Left colon (tissue), 2 donors: ENCODE measurements around the gene IDS. TPM values are rescaled to one million over a fixed set of nuclear protein-coding genes. Genes with fewer than 3 reads are reported as not detected.

ENCODE experiments used
- total RNA-seq, 2 donors: library from RNA; stranded (reverse); fragmentation: NEBNext Ultra II Directional; extraction: Animal tissue kit (Norgen Biotek cat#: 25700); gene quantifications; one replicate each; pipeline ENCODE4 v1.2.1, GENCODE V29; 2021
- donor health status: DM: no; HTN: no; CAD: no.
- donor health status: DM: yes; HTN: yes; CAD: no.

Gene IDS
- total RNA-seq, 2 donors from 2014 or later: 28.8 to 58.5 TPM

Other genes starting within 250 kb of the IDS start
- 10 to 100 TPM; 37.2 to 37.8 TPM for gene EOLA1, start 35.7 kb upstream of the IDS start, total RNA-seq
- gene HSFX3, start 44.6 kb upstream of the IDS start, total RNA-seq: not detected
- gene MAGEA9B, start 82.2 kb upstream of the IDS start, total RNA-seq: not detected
- not detected for gene HSFX2, start 90.0 kb upstream of the IDS start, total RNA-seq
- 10 to 100 TPM; 19.8 to 22.1 TPM for gene TMEM185A, start 126.5 kb upstream of the IDS start, total RNA-seq
- not detected for gene MAGEA11, start 206.8 kb upstream of the IDS start, total RNA-seq